SIG-M5 (cell line): ENCODE results near the gene CYP3A5.
"Not testable (repeated sequence)": the region's sequence is repeated elsewhere in the genome, so short reads cannot be mapped to it uniquely, and the experiment has no call there.

ENCODE experiments used
- DNase-seq: peaks from one replicate; lab custom pipeline; 2025; lab: John Stamatoyannopoulos, UW

Gene CYP3A5

DNA sequence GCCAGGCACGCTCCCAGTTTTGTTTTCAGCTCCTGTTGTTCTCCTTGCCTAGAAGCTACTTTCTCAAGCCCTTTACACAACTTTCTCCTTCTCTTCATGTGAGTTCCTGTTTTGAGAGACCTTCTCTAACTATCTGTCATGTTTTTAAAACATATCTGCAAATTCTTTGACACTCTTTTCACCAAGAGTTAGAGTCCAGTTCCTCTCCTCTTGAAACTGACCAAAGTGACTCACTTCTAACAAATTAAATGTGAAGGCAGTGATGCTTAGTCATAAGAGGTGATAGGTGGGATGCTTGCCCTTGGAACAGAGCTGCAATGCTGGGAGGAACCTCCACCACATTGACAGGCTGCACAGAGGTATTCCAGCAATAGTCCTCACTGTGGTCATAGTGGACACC, 37.8 kb downstream of the CYP3A5 start:
- DNase-seq, result no peak

DNA sequence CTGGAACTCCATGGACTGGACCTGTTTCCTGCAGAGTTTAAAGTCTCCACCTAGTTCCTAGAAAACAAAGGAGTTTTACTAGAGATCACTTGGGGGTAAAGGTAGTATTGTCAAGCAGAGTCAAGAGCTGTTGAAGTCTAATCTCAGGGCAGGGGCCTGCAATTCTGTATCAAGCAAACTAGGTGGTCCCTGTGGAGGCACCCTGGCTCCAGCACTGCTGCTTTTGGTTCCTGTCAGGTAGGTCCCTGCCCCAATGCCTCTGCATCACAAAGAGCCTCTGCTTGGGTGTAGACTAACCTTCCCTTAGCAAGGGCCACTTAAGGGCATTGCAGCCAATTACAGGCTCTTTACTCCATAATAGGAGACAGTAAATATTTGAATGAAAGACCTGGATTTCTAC, 40.5 kb downstream of the CYP3A5 start:
- no peak for DNase-seq

DNA sequence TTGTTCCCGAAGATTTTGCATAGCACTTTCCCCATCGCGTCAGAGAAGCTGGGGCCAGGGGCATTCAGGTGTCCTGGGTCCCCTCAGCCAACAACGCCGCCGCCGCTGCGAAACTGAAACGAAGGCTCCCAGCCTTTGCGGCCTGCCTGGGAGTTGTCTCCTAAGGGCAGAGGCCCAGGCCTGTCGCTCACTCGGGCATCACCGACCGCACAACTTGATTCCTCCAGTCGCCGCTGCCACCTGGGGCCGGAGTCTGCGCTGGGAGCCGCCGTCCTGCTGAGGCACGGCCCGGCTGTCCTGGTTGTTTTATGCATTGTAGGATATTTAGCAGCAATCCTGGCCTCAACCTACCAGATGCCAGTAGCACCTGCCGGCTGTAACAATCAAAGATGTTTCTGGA, 41.1 kb downstream of the CYP3A5 start:
- DNase-seq, result no peak

DNA sequence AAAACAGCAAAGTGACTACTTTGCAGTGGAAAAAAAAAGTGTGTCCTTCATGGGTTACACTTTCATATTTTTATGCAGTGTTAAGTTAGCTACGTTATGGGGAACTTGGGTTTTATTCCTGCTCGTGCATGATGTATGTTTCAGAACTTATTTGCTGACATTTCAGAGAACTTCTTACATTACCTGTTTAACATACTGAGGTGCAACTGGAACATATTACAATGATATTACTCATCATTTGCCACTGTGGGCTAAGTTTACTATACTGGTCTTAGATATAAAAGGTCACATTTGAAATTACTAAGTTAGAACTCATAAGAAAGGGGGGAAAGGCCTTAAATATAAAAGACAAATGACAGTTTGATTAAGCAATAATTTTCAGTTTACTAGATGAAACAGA, 42.4 kb downstream of the CYP3A5 start:
- not testable (repeated sequence) for DNase-seq

DNA sequence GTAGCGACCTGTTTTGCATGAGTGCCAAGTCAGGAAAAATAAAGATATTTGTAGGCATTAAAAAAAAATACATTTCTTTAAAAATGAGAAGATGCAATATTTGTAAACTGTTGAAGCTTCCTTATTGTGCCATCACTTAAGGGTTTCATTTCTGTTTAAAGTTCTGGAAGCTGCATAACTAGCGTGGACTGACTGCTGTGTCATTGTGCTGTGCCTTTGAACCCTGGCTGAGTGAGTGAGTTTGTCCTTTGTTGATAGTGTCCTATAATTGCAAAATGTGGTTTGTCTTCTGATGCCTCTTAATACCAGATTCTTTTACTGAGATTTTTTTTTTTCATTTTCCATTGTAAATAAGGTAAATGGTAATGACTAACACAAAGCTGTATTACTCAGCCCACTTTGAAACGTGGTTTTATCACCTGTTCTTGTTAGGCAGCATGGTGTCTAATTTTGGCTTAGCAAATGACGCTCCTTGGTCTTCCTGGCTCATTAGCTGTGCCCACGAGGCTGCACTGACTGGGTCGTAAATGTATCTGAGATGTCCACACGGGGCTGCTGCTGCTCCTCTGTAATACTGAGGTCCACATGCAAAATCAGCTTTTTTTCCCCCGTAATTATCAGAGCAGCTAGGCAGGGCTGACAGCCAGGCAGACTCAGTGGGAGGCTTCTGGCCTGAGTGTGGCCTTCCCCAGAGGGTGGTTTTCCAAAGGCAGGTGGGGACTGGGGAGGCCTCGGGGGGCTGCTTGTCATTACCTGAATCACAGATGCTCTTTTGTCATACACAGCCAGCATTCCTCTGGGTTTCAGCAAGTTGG, 48.3 kb downstream of the CYP3A5 start:
- DNase-seq, result no peak

DNA sequence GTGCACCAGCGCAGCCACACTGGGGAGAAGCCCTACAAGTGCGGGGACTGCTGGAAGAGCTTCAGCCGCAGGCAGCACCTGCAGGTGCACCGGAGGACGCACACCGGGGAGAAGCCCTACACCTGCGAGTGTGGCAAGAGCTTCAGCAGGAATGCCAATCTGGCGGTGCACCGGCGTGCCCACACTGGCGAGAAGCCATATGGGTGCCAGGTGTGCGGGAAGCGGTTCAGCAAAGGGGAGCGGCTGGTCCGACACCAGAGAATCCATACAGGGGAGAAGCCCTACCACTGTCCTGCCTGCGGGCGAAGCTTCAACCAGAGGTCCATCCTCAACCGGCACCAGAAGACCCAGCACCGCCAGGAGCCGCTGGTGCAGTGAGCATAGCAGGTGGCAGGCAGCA, 50.2 kb downstream of the CYP3A5 start:
- no peak for DNase-seq

DNA sequence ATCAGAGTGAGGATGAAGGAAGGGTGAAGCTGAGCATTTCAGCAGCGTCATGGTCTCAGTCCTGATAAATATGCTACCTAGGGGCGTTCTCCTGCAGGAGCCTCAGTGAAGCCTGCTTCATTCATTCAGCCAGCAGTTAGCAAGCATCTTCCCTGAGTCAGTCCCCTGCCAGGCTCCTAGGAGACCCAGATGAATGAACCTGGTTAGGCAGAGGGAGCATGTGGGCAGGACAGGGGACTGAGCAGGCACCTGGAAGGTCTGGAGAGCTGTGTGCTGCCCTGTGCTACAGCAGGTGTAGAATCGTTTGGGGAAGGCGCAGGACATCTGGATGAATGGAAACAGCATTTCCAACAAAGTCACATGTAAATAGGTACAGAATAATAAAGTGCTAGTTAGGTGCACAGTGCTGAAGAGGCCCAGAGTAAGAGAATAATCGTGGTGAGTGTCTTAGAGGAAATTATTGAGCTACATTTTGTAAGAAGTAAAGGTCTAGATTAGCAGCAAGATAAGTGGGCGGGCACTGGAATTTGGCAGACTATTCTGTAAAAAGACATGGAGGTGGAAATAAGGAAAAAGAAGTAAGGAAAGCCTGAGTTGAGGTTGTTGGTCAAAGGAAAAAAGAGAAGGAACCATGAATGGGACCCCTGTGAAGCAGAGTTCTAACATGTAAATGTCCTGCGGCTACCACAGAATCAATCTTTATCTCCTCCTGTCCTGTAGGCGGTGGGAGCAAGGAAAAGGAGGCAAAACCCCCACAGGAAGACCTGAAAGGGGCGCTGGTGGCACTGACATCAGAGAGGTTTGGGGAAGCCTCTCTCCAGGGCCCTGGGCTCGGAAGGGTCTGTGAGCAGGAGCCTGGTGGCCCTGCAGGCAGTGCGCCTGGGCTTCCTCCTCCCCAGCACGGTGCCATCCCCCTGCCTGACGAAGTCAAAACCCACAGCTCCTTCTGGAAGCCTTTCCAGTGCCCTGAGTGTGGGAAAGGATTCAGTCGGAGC, 51.0 kb downstream of the CYP3A5 start:
- no peak for DNase-seq

DNA sequence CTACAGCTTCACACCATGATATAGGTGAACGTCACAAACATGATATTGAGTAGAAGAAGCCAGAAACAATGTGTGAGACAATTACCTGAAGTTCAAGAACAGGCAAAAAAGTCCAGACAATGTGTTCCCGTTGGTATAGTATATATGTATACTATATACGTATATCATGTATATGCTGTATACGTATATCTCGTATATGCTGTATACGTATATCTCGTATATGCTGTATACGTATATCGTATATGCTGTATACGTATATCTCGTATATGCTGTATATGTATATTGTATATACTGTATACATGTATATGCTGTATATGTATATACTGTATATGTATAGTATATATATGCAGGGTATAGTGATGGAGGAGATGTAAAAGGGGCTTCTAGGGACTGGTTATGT, 52.3 kb downstream of the CYP3A5 start:
- DNase-seq, result no peak

DNA sequence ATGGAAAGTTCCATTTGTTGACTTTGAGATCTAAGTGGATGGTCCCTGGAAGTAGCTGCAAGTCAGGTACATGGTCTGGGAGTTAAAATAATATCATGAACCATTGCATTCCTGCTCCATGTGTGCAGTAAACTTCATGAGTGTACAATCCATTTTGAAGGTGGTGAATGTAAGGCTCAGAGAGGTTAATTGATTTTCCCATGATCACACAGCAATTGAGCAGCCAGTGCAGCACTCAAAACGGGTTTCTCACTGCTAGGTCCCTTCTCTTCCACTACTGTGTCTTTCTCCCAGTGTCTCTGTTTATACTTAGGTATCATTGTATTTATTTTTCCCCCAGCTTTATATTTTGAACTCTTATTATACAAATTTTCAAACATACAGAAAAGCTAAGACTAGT, 53.1 kb downstream of the CYP3A5 start:
- DNase-seq, result no peak

DNA sequence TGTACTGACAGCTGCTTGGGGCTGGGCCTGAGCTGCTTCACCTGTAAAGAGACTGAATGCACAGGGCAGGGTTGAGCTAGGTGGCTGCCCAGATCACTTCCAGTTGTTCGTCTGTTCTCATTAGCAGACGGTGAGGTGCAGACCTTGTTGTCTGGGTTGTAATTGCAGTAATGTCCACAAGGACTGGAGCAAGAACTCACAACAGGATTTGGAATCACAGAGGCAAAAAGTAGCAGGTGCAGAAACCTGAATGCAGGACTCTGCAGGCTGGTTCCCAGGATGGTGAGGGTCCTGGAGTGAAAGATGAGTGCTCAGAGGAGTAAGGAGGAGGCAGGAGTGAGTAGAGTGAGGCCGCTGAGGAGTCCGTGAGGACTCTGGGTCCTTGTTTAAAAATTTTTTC, 53.8 kb downstream of the CYP3A5 start:
- no peak for DNase-seq

DNA sequence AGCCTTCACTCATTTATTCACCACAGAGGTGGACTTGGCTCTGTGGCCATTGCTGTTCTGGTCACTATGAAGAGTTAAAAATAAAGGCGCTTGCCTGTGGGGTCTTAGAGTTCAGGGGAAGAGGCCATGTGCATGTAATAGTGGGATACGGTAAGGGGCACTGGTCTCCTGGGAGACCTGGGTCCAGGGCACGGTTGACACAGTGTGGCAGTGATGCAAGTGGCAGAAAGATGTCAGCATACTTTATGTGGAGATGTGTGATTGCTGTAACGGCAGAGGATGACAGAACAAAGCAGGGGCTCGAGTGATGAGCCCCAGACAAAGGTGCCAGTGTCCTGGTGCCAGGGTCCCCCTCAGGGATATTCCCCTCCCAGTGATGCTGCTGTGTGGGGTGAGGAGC, 54.5 kb downstream of the CYP3A5 start:
- no peak for DNase-seq

DNA sequence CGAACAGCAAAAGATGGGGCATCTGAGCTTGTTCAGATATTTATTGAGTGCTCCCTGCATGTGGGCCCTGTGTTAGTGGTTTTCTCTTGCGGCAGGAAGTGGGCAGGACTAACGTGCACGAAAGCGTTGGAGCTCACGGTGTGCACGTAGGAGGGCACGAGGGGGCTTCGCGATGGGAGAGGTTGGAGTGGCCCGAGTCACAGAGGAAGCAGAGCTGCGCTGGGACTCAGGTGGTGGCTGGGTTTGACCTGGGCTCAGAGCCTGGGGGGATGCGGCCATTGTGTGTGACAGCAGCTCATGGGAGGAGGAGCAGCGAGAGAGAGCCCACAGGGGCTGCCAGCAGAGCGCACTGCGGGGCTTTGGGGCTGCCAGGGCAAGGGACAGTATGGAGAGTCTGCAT, 55.3 kb downstream of the CYP3A5 start:
- no peak for DNase-seq

DNA sequence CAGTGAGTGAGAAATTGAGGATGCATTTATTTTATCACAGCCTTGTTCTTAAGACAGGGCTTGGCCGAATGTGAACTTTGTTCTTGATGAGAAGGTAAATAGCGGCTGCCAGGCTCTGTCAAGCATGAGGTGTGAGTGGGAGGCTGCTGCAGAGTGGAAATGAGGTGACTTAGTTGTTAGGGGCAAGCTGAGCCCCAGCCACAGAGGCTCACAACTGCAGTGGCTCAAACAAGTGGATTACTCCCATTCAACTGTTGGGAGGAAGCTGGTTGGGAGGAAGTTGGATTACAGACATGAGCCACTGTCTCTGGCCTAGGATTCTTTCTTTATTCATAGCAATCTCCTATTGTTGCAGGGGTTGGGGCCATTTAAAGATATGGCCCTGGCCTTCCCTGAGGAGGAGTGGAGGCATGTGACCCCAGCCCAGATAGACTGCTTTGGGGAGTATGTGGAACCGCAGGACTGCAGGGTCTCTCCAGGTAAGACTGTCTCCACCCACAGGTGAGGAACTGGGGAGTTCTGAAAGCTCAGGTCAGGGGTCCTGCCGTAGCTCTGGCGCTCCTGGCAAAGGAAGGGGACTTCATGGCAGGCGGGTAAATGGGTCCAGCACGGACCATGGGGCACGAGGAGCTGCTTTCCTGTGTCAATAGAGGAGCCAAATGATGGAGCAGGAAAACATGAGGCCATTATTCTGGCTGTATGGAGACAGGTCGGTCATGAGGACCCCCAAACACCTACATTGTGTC, 55.9 kb downstream of the CYP3A5 start:
- no peak for DNase-seq

DNA sequence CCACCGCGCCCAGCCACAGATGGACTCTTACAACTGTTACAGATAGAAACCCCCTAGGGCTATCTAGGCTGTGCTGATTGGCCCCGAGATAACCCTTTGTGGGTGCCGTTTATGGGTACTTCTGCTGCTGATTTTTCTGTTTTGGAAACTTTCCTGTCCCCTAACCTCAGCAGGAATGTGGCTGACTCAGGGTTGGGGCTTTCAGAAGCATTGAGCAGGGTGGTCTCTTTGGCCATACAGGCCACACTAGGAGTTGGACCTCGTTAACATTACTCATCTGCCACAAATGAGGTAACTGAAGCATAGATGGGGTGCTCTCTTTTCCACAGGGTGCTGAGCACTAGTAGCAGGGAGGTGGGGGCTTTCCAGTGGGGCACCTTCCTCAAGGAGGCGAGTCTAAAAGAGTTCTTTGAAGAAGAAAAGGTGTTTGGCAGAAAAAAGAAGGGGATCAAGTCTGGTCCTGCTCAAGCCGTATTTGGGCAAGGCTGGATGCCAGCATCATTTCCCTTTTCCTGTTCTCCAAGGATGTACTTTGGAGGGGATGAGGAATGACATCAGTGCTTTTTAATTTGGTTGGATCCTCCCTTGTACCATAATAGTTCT, 56.6 kb downstream of the CYP3A5 start:
- no peak for DNase-seq

DNA sequence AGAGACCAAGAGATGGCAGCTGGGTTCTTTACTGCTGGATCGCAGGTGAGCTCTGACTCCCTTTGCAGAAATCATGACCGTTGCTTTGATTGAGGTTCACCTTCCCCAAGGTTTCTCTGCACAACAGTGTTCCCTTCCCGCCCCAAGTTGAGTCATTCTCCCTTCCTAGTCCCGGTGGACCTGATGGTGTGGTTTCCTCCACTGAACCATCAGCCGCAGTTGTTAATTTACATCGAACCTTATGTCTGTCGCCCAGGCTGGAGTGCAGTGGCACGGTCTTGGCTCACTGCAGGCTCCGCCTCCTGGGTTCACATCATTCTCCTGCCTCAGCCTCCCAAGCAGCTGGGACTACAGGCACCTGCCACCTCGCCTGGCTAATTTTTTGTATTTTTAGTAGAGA, 57.2 kb downstream of the CYP3A5 start:
- no peak for DNase-seq

DNA sequence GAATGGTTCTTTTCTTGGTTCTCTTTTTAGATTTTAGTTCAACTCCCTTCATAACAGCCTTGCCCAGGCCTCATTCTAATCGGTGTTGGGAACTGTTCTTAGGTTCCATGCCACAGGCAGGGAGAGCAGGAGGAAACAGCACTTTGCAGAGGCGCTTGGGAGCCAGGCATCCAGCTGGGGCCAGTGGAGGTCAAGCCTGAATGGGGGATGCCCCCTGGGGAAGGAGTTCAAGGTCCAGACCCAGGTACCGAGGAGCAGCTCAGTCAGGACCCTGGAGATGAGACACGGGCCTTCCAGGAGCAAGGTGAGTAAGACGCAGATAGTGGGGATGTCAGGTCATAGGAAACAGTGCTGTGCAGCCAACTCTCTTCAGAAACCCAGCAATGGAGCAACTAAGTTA, 58.5 kb downstream of the CYP3A5 start:
- DNase-seq, result no peak

DNA sequence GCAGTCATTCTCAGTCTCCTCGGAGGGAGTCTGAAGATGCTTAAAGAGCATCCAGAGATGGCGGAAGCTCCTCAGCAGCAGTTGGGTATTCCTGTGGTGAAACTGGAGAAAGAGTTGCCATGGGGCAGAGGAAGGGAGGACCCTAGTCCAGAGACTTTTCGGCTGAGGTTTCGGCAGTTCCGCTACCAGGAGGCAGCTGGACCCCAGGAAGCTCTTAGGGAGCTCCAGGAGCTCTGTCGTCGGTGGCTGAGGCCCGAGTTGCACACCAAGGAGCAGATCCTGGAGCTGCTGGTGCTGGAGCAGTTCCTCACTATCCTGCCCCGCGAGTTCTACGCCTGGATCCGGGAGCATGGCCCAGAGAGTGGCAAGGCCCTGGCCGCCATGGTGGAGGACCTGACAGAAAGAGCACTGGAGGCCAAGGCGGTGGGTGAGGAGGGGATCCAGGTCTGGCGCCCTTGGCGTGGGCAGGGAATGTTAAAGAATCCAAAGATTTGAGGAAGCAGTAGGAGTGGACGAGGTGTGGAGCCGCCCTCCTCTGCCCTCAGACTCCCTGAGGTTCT, 60.1 kb downstream of the CYP3A5 start:
- DNase-seq, result no peak

DNA sequence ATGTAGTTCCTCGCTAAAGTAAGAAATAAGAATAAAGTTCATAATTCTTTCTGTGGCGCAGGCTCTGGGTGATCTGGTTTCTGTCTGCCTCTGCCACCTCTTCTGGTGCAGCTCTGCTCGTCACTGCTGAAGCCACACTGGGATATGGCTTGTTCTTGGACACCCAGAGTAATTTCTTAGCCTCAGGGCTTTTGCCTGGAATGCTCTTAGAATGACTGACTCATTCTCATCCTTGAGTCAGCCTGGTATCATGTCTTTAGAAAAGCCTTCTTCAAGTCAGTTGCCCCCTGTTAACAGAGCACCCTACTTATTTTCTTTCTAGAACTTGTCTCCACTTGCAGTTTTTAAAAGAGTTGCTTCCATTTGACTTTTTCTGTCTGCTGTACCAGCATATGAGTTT, 61.1 kb downstream of the CYP3A5 start:
- DNase-seq, result no peak

DNA sequence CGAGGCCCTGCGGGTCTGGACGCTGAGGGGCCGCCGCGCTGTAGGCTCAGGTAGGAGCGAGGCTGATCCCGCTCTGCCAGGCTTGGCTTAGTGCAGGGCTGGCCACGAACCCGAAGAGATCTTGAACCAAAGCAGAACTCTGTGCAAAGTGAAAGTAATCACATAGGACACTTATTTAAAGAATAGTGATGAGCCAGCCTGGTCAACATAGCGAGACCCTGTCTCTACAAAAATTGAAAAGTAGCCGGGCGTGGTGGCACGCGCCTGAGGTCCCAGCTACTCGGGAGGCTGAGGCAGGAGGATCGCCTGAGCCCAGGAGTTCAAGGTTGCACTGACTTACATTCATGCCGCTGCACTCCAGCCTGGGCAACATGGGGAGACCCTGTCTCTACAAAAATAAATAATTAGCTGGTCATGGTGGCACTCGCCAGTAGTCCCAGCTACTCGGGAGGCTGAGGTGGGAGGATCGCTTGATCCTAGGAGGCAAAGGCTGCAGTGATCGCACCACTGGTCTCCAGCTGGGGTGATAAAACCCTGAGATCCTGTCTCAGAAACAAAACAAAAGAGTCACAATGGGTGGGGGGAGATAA, 62.5 kb downstream of the CYP3A5 start:
- no peak for DNase-seq

DNA sequence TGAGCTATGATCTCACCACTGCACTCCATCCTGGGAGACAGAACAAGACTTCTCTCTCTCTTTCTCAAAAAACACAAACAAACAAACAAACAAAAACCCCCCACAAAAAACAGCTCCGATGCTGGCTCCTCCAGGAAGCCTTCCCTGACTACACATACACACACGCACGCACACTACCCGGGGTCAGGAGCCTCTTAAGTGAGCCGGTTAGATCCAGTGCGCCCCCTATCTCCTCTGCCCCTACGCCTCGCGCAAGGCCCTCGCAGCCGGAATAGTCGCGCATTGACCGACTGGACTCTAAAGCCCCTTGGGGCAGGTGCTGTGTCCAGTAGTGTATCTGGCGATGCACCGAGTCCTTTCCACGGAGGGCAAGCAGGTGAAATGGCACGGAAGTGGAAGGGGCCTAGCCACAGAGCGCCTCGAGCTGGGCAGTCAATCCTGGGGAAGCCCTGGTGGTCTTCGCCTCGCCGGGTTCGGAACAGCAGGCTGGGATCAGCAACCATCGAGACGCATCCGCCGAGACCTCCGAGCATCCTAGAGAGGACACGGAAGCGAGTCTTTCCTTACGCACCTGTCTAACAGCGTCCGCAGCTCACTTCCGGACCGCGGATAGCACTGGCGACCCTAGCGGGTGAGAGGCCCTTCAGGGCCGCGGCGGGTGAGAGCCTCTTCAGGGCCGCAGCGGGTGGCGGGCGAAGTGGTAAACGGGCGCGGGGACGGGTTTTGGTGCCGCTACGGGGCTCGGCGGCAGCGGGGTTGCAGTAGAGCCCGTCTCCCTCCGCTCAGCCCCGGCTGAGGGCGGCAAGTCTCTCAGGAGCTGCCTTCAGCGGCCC, 63.2 kb downstream of the CYP3A5 start, which contains the start of gene ZSCAN25:
Gene ZSCAN25, plus strand, starts transcription at position 588 of the 833 bp plus-strand sequence. CDS start 2,661 bp downstream, outside the sequence.
- peak; percentile 59 for DNase-seq
